Measurements from ENCODE around the gene SCML1.
A peak's percentile ranks its signal among the peaks of the same experiment; 100 is the strongest.

SCML1 gene, protein sequence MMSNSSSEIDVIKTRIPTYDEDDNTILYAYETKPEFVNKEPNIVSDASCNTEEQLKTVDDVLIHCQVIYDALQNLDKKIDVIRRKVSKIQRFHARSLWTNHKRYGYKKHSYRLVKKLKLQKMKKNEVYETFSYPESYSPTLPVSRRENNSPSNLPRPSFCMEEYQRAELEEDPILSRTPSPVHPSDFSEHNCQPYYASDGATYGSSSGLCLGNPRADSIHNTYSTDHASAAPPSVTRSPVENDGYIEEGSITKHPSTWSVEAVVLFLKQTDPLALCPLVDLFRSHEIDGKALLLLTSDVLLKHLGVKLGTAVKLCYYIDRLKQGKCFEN

GRCh38 chrX:17736856-17737709, at the start of gene SCML1:
TSS of gene SCML1 (plus strand) at chrX:17737493. CDS start at chrX:17744187, 6,694 bp downstream.
- DNase-seq (ENCODE audit: low spot score), result peak; percentile 88

DNA sequence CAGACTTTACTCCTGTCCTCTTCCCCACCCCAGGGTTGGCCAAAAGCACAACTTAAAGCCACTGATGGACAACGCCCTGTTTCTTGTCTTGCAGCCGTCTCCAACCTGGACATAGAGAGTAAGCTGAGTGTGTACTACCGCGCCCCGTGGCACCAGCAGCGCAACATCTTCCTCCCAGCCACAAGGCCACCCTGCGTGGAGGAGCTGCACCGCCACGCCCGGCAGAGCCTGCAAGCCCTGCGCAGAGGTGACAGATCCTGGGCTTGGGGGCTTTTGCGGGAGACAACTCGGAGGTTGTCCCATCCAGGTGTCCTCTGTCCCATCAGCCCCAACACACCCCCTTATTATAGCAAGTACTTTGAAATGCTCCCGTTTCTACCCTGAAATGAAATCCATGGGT, 49.6 kb upstream of the SCML1 start:
- no peak for DNase-seq (ENCODE audit: low spot score)

DNA sequence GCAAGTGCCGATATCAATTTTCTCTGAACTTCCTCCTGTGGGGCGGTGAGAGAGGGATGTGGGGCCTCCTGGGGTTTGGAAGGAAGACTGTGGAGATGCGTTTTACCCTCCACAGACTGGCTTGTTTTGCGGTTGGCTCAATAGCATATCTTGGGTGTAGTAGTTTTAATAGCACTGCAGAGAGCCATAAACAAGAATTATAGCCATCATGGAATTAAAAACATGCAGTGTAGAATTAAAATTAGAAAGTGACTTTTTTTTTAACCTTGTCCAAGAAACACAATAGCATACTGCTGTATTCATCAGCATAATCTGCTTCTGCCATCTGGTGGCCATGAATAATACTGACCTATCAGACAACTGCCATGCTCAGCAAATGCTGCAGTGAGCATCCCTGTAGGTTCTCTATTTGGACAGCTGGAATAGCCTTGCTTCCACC, 47.3 kb upstream of the SCML1 start:
- peak; percentile 46 for DNase-seq (ENCODE audit: low spot score)

DNA sequence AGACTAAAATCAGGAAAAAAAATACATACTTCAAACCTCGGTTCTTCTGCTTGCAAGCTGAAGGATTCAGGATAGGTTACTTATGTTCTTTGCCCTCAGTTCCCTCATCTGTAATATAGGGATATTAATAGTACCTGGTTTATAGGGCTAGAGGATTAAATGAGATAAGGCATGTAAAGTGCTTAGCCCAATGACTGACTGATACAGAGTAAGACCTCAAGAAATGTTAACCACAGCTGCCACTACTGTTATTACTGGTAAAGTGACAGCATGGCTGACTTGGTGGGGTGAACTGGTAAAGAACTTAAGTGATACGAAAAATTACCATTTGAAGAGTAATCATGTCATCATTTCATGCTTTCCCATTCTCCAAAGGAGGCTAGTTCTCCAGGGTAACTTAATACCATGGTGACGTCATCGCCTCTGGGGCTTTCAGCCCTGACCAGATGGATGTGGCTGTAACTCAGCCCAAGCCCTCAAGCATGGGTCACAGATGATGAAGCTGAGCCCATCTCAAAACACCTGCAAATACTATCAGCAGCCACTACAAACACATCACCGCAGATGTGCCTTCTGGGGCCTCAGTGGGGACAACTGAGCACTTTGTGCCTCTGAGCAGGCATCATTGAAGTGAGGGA, 44.5 kb upstream of the SCML1 start:
- DNase-seq (ENCODE audit: low spot score), result no peak

- DNase-seq (ENCODE audit: low spot score), result no peak
Measured at GRCh38 chrX:17697191-17697590, 40.1 kb upstream of the SCML1 start.

DNA sequence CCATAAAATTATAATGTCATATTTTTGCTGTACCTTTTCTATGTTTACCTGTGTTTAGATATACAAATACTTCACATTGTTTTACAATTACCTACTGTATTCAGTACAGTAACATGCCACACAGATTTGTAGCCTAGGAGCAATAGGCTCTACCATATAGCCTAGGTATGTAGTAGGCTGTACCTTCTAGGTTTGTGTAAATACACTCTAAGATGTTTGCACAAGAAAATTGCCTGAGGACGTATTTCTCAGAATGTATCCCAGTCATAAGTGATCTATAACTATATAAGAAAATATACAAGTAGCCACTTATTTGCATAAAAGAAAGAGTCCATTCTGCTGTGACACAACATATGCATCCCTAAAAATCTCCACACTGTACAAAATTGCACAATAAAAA, 36.3 kb upstream of the SCML1 start:
- no peak for DNase-seq (ENCODE audit: low spot score)

DNA sequence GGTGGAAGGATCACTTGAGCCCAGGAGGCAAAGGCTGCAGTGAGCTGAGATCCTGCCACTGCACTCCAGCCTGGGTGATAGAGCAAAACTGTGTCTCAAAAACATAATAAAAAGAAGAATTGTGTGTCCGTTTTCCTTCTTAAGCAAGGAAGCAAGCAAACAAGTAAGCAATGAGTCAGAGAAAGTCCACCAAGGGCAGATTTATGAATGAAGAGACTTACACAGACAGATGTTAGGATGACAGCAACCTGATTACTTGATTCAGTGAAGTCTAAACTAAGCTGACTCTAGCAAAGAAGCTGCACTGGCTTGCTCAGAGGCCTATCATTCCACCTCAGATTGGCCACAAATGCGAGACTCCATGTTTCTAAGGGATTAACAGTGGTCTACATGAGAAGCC, 34.1 kb upstream of the SCML1 start:
- DNase-seq (ENCODE audit: low spot score), result no peak

GRCh38 chrX:17705211-17705610, 32.1 kb upstream of the SCML1 start:
- no peak for DNase-seq (ENCODE audit: low spot score)

DNA sequence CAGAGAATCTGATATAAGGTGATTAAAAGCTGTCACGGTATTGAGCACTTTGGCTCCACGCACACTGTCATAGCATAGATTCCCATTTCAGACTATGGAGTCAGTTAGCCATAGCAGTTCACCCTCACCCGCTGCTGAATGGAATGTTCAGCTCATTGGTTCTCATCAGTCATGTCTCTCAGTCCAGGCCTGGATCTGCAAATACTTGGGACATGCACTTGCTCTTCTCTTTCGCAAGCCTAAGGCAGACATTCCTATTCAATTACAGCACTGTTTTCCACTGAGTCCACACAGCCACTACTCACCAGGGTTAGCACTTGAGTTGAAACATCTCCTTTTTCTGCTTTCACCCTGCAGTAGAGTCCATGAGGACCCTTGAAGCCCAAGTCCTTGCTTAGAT, 30.6 kb upstream of the SCML1 start:
- DNase-seq (ENCODE audit: low spot score), result no peak

DNA sequence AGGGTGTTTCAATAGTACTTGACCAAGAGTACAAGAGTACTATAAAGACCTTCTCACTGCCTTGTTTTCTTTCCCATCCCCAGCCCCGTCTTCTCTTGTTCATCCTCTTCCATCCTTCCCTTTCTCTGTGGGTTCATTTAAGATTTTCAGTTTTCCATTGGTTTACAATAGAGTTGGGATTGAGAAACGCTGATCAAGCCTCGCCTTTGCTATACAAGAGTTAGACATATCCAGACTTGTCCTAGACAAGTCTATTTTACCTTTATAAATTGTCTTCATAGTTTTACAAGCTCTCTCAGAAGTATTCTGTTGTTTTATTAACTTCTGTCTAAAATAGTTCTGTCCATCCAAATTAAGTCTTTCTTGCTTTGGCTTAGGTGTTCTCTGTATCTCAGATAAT, 29.6 kb upstream of the SCML1 start:
- no peak for DNase-seq (ENCODE audit: low spot score)

- DNase-seq (ENCODE audit: low spot score), result no peak
Measured at GRCh38 chrX:17710871-17711301, 26.4 kb upstream of the SCML1 start.

GRCh38 chrX:17713288-17713687, 24.0 kb upstream of the SCML1 start:
- DNase-seq (ENCODE audit: low spot score), result no peak

GRCh38 chrX:17718649-17719165, 18.6 kb upstream of the SCML1 start:
- no peak for DNase-seq (ENCODE audit: low spot score)

GRCh38 chrX:17719711-17720110, 17.6 kb upstream of the SCML1 start:
- no peak for DNase-seq (ENCODE audit: low spot score)

DNA sequence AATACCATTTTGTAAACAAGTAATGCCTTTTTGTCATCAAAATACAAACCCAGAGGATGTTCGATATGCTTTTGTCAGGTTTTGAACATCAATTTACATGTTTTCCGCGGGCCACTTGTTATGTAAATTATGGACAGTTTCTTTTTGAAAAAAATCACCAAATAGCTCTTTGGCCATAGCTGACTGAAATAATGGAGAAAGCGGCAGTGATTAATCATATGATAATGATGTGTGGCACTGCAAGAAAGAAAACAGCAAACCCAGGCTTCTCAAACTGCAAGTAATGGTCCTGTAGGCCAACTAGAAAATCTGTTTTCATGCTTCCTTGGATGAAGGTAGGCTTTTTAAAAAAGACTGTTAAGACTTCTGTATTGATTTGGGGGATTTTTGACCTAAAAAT, 15.6 kb upstream of the SCML1 start:
- no peak for DNase-seq (ENCODE audit: low spot score)

DNA sequence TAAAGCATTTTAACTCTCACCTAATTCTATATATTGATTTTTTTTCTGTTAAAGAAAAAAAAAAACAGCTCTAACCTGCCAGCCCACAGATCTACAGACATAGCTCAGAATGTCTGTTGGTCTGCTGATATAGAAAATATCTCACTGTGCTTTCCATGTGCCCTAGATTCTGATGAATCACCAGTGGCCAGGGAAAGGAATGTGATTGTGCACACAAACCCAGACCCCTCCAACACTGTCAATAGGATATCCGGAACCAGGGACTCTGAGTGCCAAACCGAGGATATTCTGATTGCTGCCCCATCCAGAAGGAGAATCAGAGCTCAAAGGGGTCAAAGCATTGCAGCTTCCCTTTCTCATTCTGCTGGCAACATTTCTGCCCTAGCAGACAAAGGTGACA, 12.1 kb upstream of the SCML1 start:
- no peak for DNase-seq (ENCODE audit: low spot score)

- no peak for DNase-seq (ENCODE audit: low spot score)
Measured at GRCh38 chrX:17732138-17732783, 5.0 kb upstream of the SCML1 start.

GRCh38 chrX:17735406-17735805, 1.9 kb upstream of the SCML1 start:
- no peak for DNase-seq (ENCODE audit: low spot score)

GRCh38 chrX:17736478-17736855, 826 bp upstream of the SCML1 start:
- DNase-seq (ENCODE audit: low spot score), result no peak

DNA sequence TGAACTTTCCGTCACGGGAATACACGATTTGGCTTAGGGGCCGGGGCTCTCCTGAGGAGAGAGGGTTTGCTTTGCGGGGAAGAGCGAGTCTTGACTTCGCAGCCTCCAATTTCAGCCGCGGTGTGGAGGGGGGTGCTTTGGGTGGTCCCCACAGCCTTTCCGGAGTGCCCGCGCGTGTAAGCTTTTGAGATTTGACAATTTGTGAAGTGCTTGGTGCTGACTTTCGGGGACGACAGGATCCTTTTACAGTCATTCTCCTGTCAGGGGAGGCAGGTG, 355 bp downstream of the SCML1 start:
- DNase-seq (ENCODE audit: low spot score), result no peak

DNA sequence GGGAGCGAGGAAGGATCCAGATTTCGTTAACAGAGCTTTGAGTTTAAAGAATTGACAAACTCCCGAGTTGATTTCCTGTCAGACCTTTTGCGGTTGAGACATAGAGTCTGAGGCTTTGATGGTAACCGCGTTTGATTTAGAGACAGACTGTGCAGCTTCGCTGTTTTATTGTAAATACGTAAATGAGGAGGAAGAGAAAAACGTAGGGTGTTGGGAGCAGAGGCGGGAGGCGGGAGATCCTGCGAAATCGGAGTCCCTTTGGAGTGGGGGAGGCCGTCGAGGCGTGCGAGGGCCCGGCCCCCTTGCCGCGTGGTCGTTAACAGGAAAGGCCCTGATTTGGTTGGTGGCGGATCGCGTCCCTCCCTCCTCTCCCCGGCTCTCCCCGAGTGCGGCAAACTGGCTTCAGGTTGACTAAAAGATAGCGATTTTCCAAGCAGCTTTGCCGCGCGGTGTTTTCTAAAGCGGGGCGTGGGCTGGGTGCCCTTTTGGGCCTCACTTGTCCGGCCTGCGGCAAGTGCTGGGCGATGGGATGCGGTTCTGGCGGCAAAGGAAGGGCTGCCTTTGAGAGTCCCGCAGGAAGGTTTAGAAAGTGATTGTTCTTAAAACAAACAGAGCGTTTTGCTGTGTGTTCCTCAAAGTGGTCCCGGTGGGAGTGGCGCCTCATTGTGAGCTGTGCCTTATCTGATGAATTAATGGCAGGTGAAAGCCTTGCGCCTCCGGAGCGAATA, 857 bp downstream of the SCML1 start:
- DNase-seq (ENCODE audit: low spot score), result no peak
